Gastrocnemius medialis (tissue), 4 donors: ENCODE measurements around the gene UNCX.

Source experiments
- POLR2A ChIP-seq, 2 donors: fragments of 450-650 bp; IDR thresholded peaks; one replicate each; pipeline ENCODE4 v1.6.1; 2017; ENCODE audit warnings: antibody characterized with exemption in 2 of 2, mild to moderate bottlenecking in 2 of 2, moderate library complexity in 2 of 2
- TF ChIP-seq, protein P1 (sequence below), 5 experiments: fragments of 450-650 bp in 3 of 5; fragments of 200-600 bp in 2 of 5; sonication (generic) in 2 of 5; IDR thresholded peaks in 4 of 5; conservative IDR thresholded peaks in 1 of 5; 1 replicate in 4 of 5; 2 replicates in 1 of 5; pipeline ENCODE4 v1.5.1; 2016 to 2019; ENCODE audit warnings: antibody characterized with exemption in 5 of 5, mild to moderate bottlenecking in 3 of 5, moderate library complexity in 3 of 5

GRCh38 chr7:1251796-1252539 is 19.3 kb downstream of the UNCX start:
- TF ChIP-seq, protein P1, sequence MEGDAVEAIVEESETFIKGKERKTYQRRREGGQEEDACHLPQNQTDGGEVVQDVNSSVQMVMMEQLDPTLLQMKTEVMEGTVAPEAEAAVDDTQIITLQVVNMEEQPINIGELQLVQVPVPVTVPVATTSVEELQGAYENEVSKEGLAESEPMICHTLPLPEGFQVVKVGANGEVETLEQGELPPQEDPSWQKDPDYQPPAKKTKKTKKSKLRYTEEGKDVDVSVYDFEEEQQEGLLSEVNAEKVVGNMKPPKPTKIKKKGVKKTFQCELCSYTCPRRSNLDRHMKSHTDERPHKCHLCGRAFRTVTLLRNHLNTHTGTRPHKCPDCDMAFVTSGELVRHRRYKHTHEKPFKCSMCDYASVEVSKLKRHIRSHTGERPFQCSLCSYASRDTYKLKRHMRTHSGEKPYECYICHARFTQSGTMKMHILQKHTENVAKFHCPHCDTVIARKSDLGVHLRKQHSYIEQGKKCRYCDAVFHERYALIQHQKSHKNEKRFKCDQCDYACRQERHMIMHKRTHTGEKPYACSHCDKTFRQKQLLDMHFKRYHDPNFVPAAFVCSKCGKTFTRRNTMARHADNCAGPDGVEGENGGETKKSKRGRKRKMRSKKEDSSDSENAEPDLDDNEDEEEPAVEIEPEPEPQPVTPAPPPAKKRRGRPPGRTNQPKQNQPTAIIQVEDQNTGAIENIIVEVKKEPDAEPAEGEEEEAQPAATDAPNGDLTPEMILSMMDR (IDR thresholded peaks at IDR 0.05 in 4 of 5, conservative IDR thresholded peaks at IDR 0.05 in 1 of 5) = no peak
- no peak for TF ChIP-seq POLR2A (IDR thresholded peaks at IDR 0.05)
